Stimulated activated CD8-positive, alpha-beta memory T cell treated with anti-CD3 and anti-CD28 coated beads, Interleukin-15, amount 100 ng/mL, for 4 hours (primary cell): ENCODE data around the gene NFIC.

Experiments
- DNase-seq, 2 donors: peaks; one replicate each; pipeline ENCODE4 v3.0.0-alpha.2; 2020; ENCODE audit warnings: low read depth in 2 of 2

The NFIC gene

DNA sequence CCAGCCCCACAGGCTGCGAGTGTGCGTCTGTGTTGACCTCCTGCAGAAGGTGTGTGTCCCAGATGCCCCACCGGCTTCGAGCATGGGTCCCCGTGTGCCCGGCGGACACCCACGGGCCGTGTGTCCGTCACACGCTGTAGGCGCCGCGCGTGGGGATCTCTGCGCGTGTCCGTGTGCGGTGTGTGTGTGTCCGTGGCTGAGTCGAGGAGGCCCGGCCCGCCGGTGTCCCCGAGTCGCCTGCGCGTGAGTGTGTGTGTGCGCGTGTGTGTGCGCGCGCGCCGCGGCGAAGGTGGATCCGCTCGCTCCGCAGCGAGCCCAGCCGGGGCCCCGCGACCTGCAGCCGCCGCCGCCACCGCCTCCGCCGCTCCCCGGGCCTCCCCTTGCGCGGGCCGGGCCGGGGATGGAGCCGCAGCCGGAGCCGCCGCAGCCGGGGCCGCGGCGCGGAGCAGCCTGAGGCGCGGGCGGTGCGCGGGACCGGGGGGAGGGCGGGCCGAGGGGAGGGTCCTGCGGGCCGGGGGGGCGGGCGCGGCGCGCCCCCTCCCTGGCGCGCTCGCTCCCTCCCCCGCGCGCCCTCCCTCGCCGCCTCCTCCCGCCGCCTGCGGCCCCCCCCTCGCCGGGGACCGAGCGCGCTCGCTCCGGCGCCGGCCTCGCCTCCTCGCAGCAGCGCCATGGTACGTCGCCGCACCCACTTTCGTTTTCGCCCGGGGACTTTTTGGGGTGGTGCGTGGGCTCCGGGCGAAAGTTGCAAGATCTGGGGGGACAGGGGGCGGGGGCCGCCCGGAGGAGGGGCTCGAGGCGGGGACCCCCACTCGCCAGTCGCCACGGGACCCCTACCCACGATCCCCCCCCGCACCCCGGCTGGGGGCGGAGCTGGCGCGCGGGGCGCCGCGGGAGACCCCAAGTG is 7.1 kb upstream of the NFIC start:
- DNase-seq = peak; percentile 61 to 65

GRCh38 chr19:3359919-3360420 is 6.4 kb upstream of the NFIC start:
- no peak for DNase-seq

DNA sequence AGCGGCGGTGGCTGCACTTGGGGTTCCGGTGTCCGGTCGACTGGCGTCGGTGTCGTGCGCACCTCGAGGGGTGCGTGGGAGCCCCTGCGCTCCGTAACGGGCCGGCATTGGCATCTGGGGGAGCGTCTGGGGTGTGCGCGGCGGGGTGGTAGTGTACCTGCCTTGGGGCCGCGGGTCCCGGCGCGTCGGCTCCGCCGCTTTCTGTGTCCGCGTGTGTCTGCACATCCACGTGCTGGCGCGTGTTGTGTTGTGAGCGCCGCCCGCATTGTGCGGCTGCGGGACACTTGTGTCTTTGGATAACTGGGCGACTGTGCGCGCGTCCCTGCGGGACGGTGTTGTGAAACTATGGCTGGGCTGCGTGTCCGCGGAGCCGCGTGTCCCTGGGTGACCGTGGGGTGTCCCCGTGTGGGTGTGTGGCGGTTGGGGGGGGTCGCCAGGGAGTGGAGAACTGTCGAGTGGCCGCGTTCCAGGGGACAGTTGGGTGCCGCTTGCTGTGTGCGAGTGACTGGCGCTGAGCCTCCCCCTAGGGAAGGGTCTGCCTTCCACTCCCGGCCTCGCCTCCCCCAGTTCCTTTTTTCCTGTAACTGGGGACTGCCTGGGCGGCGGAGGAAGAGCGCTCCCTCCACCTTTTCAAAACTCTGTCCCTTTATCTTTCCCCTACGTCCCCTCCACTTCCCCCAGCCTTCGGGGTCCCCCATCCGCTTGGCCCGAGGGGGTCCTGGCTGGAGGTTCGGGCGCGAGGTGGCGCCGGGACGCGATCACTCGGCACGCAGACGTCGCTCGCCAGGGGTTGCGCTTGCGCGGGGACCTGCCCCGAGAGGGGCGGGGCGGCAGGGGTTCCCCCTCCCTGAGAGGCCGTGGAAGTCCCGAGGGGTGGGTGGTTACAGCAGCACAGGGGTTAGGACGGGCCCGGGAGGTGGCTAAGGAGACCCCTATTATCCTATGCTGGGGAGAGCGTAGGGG is 5.7 kb upstream of the NFIC start:
- DNase-seq = peak; percentile 68 to 72

DNA sequence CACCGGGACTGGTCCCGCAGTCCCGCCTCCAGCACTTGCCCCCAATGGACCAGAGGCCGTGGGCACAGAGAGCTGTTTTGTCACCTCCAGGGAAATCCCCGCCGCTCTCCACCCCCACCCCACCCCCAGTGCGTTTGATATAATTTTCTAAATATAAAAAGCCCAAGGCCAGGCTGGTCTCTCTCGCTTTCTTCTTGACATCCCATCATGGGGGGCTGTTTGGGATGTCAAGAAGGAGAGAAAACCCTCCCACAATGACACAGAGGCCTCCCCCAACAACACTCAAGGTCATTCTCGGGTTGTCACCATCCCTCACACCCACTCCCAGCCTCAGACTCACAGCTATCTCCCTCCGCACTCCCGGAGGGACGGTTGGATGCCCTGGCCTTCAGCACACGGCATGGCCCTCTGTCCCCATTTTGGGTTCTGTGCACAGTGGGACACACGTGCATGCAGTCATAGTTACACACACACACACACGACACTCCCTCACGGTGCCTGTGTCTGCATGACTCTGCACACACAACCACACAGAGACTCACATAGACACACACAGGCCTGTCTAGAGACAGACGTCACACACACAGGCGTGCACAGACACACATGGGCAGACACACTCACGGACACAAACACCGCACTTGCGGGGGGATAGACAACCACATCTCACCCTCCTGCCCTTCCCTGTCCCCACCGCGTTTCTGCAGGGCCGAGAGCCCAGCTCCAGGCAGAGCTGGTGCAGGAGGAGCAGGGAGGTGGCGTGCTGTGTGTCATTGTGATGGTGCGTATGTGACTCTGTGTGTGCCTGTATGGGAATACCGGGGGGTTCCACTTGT is 4.8 kb upstream of the NFIC start:
- DNase-seq = no peak

GRCh38 chr19:3362217-3362906 is 4.0 kb upstream of the NFIC start:
- DNase-seq = no peak

- no peak for DNase-seq
Measured at GRCh38 chr19:3363841-3364500, 2.4 kb upstream of the NFIC start.

DNA sequence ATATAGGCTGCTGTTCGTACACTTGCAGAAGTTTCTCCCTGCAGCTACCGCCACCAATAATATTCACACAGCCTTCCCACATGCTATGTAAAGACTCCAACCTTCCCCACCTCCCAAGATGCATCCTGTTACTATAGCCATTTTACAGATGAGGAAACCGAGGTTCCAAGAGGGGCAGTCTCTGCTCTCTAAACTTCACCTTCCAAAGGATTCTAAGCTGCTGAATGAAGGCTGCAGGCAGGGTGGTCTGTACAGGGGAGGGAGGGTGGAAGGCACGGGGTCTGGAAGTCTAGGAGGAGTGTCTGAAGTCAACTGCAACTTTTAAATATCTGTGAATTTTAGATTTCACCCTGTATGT is 1.9 kb upstream of the NFIC start:
- no peak for DNase-seq

DNA sequence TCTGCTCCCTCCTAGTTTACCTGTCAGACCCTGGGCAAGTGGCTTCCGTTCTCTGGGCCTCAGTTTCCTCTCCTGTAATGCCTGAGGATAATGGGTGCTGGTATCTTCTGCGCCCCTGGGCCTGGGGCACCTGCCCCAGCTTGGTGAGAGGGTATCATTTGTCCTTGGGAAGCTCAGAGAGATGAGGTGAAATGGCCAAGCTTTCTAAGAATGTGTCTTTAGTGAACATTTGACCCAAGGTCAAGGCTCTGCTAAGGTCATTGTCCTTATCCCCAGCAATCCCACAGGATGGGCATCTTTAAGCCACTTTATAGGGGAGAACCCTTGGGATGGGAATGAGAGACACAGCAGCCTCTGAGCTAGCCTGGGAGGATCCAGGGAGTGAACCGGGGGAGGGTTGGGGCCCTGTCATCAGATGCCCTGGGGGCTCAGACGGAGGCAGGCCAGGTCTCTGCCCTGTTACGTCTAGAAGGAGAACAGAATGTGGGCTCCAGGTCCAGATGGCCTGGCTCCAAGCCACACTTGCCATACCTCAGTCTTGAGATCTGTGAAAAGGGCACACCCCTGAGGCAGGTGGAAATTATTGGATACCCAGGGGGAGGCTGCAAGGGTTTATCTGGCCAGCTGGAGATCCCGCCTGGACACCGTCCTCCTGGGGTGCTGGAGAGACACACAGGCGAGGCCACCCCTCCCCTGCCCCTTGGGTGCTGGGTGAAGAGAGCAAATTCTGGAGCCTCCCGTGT is 1.1 kb upstream of the NFIC start:
- no peak for DNase-seq

DNA sequence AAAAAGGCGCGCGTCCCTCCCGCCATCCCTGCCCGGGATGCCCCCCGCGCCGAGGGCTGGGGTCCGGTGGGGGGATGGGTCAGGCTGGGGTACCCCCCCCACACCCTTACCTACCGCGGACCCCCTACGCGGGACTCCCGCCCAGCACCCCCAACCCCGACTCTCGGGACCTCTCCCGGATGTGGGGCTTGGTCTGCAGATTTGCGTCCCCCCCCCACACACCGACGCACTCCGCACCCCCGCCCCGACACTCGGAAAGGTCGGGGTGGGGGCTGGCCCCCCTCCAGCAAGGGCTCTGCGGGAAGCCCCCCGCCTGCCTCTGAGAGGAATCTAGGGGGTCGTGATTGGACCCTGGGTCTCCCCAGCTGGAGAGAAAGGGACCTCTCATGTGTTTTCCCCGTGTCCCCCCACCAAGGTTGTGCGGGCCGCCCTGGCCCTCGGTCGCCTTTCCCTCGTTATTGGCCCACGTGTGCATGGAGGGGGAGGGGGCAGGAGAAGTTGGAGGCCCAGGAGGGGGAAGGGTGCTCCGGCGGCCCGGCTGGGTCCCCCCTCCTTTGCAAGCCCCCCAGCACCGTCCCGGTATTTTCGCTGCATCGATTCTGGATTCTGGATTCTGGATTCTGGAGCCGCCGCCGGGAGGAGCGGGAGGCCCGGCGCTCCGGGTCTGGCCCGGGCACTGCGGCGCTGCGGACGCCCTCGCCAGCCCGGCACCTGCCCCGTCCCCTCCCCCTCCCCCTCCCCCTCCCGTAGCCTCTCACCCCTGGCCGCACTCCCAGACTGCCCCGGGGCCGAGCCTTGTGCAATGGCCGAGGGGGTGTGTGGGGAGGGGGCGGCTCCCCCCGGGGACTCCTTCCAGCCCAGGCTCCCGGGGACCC is 607 bp downstream of the NFIC start:
- DNase-seq = no peak

- DNase-seq = no peak
Measured at GRCh38 chr19:3367628-3368440, 1.5 kb downstream of the NFIC start.

DNA sequence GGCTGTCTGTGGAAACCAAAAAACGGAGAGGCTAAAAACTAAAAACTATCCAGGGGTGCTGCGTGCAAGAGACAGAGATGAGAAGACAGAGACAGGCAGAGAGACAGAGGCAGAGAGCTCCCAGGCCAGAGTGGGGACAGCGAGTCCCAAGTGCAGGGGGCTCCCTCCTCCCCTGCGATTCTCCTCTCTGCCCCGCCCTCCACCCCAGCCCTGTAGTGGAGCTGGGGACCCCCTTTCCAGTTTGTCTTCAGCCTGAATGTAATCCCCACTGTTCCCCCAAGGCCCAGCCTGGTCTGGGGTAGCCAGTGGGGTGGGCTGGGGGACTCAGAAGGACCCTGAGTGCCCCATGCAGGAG is 2.0 kb downstream of the NFIC start:
- DNase-seq = no peak

GRCh38 chr19:3368848-3369336 is 2.5 kb downstream of the NFIC start:
- no peak for DNase-seq

DNA sequence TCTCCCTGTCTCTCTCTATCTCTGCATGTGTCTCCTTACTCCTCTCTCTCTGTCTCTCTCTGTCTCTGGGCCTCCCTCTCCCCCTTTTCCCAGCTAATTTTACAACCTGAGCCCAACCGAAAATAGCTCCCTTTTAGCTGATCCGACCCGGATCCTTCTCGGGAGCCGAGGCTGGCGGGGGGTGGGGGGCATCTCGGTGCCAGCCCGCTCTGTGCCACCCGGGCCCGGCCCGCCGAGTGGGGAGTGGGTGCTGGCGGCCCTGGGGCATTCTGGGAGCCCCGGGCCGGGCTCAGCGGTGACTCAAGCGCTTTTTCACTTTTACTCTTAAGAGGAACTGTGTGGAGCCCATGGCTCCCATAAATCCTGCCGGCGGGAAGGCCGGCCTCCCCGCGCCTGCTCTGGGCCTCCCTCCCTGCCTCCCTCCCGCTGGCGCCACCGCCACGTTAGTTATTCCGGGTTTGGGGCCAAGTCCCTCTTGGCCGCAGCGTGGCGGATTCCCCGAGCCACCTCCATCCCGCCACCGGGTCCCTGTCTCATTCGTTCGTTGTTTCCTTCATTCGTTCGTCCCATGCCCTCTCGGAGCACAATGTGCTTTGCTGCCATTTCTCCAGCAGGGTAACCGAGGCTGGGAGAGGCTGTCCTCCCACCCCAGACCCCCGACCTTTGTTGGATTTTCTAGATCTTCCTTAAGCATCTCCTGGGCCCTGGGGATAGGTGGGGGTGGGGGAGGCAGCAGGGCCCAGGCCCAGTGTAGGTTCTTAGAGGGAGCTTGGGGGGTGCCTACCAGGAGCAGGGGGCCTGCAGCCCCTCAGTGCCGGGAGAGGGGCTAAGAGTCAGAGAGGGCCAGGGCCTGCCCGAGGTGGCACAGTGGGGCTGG is 3.2 kb downstream of the NFIC start:
- no peak for DNase-seq

DNA sequence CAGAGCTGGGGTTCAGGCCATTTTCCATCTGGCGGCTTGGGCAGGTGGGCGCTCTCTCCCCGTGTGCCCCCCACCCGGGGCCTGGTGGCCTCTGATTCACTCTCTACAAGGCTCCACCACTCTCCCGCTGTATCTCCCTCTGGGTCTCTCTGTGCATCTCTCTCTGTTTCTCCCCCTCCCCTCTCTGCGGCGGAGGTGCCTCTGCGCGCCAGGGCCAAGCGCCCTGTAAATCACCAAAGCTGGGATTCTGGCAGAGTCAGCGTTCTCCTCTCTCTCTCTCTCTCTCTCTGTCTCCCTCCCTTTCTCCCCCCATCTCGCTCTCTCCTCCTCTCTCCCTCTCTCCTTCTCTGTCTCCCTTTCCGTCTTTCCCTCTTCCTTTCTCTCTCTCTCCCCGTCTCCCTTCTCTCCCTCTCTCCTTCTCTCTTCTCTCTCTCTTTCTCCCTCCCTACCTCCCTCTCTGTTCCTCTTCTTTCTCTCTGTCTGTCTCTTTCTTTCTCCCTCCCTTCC is 3.9 kb downstream of the NFIC start:
- DNase-seq = no peak

DNA sequence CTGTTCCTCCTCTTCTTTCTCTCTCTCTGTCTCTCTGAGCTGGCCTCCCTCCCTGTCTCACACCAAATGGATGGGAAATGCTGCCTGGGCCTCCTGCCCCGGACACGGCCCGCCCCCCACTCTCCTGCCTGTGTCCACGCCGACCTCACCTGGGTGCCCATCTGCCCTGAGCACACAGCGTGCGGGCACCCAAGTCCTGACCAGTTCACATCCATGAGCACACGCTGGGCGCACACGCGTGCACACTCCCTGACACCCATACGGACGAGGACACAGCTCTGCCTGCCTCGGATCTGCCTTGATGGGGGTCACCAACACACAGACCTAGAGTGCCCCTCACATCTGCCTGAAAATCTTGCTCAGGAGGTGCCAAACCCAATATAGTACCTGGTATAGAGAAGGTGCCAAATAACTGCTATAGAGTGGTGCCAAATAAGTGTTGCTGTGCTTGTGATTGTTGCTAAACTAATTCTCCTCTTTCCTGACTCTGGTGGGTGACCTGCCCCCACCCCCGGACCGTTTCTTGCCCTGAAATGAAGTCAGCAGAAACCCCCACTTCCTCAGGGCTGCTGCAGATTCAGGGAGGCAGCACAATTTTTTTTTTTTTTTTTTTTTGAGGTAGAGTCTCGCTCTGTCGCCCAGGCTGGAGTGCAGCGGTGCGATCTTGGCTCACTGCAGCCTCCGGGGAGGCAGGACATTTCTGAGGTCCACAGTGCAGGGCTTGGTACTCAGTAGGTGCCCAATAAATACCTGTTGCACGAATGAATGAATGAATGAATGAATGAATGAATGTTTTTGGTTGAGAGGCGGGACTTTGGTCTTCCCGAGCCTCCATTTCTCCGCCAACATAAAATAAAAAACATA is 4.6 kb downstream of the NFIC start:
- DNase-seq = no peak

GRCh38 chr19:3372413-3372812 is 6.0 kb downstream of the NFIC start:
- no peak for DNase-seq
